ENCODE results near the gene ADAMTS6. TPM values are rescaled to one million over a fixed set of nuclear protein-coding genes. Genes with fewer than 3 reads are reported as not detected.
"Not testable (repeated sequence)": the region's sequence is repeated elsewhere in the genome, so short reads cannot be mapped to it uniquely, and the experiment has no call there.

Gene ADAMTS6
- total RNA-seq, 1 donor from 2014 or later, result 1.3 TPM

DNA sequence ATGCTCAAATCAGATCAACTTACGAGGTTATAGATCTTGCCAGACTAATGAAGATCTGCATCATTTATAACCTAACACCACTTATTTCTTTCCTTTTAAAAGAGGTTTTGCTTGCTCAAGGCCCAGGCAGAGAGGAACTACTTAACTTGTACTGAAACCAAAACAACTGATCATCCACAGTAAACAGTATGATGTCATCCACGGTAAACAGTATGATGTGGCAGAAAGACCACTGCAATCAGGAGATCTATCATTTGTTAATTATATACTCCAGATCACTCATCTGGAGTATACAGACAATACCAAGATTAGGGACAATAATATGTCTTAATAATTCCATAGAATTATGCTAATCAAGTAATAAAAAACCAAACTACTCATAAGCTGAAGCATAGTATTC lies 116.8 kb downstream of the ADAMTS6 start:
- DNase-seq (ENCODE audit: low spot score), result no peak

DNA sequence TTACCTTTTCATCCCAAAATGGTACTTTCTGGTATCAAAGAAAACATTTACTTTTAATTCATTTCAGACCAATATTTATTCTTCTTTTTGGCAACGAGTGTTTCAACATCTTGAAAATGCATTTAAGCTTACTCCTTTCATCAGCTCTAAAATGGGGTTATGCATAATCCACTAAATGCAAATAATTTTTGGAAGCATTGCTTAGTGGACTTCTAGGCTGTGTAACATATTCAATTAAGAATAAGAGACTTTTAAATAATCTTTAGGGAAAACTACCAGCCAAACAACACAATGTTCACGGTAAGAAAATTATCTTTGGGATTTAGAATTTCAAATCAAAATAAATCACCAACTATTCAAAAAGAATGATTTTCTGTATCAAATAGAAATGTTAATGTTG lies 118.2 kb downstream of the ADAMTS6 start:
- DNase-seq (ENCODE audit: low spot score), result no peak

DNA sequence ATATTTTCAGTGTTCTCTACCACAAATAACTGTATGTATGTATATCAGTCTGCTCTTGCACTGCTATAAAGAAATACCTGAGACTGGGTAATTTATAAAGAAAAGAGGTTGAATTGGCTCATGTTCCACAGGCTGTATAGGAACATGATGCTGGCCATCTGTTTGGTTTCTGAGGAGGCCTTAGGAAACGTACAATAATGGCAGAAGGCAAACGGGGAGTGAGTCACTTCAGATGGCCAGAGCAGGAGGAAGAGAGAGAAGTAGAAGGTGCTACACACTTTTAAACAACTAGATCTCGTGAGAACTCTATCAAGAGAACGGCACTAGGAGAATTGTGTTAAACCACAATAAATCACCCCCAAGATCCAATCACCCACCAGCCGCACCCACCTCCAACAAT lies 121.7 kb downstream of the ADAMTS6 start:
- no peak for DNase-seq (ENCODE audit: low spot score)

DNA sequence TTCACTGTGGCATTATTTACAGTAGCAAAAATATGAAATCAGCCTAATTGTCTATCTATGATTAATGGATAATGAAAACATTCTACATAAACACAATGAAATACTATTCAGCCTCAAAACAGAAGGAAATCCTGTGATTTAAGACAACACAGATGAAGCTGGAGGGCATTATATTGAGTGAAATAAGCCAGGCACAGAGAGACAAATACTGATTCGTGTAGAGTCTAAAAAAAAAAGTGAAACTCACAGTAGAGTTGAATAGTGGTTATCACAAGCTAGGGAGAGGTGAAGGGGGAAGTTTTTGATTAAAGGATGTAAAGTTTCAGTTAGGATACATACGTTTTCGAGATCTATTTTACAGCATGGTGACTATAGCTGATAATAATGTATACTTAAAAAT lies 122.2 kb downstream of the ADAMTS6 start:
- no peak for DNase-seq (ENCODE audit: low spot score)

DNA sequence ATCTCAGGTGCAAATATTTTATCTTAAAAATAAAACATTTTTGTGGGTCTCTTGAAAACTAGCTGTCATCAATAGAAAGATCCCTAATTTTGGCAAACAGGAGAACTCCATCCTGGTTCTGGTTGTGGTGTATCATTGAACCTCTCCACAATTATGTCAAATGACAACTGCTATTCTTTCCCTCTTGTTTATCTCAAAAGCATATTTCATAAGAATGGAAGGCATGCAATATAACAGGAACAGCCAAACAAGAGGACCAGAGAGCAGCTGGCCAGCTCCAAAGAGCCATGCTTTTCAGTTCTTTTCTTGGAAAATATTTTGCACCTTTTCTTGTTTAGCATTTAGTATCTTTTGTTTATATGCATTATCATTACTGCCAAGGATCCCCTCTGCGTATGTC lies 125.4 kb downstream of the ADAMTS6 start:
- no peak for DNase-seq (ENCODE audit: low spot score)

DNA sequence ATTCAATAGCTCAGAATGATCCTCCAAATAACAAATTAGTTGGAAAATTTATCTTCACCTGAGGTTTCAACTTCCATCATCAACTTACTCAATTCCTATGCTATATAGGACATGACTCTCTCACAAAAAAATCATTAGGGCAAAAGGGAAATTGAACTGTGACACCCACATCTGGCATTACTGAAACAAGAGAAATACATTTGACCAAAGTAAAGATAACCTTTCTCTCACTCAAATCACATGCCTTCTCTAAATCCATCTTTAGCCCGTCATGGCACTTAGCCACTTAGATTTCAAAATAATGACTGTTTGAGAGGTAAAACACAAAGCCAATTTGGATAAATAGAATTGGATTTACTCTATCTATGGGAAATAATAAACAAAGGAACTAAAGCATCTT lies 126.4 kb downstream of the ADAMTS6 start:
- no peak for DNase-seq (ENCODE audit: low spot score)

DNA sequence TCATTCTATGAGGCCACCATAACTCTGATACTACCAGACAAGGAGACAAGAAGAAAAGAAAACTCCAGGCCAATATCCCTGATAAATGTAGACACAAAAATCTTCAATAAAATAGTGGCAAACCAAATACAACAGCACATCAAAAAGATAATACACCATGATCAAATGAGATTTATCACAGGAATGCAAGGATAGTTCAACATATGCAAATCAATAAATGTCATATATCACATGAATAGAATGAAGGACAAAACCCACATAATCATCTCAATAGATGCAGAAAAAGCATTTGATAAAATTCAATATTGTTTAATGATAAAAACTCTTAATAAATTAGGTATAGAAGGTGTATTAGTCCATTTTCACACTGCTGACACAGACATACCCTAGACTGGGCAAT lies 139.9 kb downstream of the ADAMTS6 start:
- DNase-seq (ENCODE audit: low spot score), result no peak

DNA sequence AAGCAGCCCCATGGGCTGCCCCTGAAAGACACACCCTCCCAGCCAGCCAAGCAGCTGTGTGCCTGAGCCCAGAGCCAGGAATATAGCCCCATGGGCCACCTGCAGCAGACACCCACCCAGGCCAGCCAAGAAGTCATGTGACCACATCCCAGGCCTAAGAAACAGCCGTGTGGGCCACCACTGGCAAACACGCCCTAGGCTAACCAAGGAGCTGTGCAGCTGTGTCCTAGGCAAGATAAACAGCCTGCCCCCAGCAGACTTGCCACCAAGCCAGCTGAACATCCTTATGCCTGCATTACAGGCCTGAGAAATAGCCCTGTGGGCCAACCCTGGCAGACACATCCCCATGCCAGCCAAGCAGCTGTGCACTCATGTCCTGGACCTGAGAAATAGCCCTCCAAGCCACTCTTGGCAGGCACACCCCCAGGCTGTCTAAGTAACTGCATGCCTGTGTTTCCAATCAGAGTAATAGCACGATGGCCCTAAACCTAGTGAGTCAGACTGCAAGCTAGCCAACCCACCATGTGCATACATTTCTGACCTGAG lies 143.0 kb downstream of the ADAMTS6 start:
- DNase-seq (ENCODE audit: low spot score), result no peak

DNA sequence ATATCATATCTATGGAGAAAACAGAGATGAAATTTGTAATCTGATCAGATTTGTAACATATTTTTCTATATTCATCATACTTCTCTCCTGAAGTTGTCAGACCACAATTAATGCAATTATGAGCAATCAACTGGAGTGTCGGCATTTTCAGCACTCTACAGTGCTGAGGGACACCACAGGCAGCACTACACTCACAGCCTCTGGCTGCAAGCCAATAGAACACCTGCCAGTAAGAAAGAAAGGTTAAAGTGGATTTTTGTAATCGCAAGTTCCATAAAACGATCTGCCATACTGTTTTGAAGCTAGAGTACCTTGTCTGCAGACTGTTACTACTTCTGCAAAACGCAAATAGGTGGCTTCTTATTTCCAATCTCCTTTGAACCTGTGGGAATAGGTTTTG lies 147.6 kb downstream of the ADAMTS6 start:
- no peak for DNase-seq (ENCODE audit: low spot score)

DNA sequence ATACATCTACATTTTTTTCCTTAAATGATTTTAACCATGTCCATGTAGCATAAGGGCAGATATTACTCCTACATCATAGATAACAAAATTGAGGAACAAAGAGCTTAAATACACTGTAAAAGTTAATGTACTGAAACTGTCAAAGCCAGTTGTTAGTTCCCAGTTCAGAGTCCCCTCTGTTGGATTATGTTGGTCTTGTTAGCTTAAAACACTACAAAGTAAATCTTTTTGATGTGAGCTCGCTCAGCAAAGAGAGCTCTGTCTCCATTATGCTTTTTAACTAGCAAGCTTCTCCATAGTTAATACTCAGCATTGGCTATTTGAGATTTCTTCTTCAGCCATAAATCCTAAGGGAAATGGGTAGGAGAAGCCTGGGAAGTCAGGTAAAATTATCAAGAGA lies 149.1 kb downstream of the ADAMTS6 start:
- DNase-seq (ENCODE audit: low spot score), result no peak

DNA sequence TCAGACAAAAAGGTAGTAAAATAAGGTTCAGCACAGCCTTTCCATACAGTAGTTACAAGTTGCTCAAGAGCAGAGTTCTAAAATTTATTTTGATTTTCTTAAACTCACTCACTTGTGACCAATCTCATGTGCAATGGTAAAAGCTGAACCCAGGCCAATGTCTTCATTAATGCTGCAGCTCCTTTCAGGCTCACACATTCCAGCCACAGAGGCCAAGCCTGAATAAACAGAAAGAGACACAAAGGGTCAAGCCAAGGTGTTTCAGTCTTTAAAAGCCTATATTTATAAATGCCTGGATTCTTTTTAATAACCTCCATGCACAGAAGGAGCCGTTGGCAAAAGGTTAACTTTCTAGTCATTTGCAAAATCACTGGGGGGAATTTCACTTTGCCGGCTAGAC lies 152.5 kb downstream of the ADAMTS6 start:
- DNase-seq (ENCODE audit: low spot score), result no peak

DNA sequence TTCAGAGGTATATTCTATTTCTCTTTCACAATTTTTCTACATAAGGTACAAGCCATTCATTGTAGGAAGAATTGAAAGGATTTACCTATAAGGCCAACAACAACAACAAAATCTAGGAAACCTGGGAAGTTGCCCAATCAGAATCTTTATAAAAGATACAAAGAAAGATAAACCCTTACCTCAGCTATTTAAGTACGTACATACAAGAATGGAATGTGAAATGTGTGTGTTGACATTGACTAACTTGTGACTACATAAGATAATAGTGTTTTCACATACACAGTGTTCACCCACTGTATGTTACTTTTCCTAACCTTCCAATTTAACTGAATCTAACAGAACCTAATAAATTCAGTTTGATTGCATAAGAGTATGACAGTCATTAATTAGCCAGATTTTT lies 154.1 kb downstream of the ADAMTS6 start:
- no peak for DNase-seq (ENCODE audit: low spot score)

DNA sequence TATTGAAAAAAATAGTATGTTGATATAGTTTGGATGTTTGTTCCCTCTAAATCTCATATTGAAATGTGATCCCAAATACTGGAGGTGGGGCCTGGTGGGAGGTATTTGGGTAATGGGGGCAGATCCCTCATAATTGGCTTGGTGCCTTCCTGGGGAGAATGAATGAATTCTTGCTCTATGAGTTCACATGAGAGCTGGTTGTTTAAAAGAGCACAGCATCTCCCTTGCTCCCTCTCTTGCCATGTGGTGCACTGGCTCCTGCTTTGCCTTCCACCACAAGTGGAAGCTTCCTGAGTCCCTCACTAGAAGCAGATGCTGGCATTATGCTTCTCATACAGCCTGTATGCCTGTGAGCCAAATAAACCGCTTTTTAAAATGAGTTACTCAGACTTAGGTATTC lies 154.8 kb downstream of the ADAMTS6 start:
- DNase-seq (ENCODE audit: low spot score), result no peak

DNA sequence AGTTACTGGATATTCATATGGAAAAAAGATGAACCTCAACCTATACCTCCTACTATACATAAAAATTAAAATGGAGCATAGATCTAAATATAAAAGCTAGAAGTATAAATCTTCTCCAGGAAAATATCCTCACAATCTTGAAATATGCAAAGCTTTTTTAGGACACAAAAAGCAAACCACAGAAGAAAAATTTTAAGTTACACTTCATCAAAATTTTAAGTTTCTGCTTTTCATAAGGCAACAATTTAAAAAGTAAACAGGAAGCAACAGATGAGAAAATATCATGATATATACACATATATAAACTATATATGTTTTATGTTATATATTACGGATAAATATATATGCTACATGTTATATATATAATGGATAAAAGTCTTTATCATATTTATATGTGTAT lies 157.5 kb downstream of the ADAMTS6 start:
- no peak for DNase-seq (ENCODE audit: low spot score)

DNA sequence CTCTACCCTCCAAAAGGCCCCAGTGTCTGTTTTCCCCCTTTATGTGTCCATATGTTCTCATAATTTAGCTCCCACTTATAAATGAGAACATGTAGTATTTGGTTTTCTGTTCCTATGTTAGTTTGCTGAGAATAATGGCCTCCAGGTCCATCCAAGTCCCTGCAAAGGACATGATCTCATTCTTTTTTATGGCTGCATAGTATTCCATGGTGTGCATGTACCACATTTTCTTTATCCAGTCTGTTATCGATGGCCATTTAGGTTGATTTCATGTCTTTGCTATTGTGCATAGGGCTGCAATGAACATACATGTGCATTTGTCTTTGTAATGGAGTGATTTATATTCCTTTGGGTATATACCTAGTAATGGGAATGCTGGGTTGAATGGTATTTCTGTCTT lies 161.0 kb downstream of the ADAMTS6 start:
- not testable (repeated sequence) for DNase-seq (ENCODE audit: low spot score)

DNA sequence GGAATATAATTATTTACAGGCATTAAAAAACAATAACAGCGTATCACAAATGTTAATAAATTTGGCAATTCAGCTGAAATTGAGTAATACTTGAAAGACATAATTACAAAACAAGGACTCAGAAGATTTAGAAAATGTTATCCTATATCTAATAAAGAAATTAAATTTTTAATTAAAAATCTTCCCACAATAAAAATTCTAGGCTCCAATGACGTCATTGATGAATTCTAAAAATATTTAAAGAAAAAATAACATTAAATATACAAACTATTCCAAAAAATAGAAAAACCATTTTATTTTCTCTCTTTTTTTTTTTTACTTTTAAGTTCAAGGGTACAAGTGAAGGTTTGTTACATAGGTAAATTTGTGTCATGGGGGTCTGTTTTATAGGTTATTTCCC lies 161.5 kb downstream of the ADAMTS6 start:
- no peak for DNase-seq (ENCODE audit: low spot score)

DNA sequence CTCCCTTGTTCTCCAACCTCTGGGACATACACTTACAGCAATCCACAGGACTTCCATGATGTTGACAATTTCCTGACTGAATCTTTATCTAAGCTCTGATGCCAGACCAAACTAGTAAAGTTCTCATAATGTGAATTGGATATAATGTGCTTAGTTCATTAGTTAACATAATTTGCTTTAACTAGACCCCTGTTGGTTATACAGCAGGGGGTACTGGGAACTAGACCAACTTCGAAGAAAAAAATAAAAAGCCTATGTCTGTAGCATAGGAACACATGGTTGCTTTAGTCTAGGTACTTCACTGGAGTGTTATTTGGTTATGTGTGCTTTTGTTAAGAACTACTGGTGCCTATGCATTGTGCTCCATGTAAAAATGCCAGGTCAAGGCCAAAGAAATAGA lies 173.8 kb downstream of the ADAMTS6 start:
- DNase-seq (ENCODE audit: low spot score), result no peak

DNA sequence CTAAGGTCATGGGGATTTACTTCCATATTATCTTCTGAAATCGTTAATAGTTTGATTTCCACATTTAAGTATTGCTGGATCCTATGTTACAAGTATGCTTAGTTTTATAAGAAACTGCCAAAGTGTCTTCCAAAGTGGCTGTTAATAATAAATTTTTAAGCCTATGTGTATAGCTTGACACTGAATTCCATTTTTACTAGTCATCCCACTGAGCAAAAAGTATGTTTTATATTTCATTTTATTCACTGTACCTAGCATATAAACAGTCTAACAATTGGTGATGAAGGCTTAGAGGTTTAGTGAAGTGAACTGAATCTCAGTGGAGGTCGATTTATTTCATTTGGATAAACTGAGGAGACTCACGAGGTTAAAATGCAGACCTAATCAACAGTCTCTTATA lies 174.6 kb downstream of the ADAMTS6 start:
- DNase-seq (ENCODE audit: low spot score), result no peak

DNA sequence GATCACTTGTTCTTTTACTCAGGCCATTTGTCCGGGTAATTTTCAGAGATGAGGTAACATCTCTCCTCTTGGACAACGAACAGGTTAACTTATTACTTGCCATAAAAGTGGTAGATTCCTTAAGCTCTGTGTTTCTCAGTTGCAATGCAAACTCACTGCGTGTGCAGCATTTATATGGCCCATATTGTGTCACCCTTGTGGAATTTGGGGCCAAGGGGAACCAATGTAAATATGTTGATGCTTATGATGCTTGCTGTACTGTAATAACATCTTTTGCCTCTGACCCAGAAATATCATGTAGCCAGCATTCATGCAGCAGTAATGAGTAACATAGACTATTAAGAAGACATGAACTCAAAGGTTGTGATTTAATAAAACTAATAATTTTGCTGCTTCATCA lies 175.8 kb downstream of the ADAMTS6 start:
- no peak for DNase-seq (ENCODE audit: low spot score)

DNA sequence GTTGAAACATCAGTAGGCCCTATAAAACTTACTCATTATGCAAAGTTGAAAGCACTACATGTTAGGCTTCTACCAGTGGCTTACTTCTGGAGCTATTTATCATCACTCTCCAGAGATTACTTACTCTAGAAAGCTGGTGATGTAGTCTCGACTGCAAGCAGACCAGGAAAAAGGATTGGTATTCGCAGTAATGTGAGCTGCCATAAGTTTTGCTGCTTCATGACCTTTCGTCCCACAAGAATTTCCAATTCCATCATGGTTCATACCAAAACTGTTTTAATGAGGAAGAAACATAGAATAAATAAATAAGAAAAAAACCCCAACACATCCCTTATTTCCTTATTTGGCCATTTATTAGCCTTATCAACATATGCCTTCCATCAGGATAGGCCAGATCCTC lies 181.9 kb downstream of the ADAMTS6 start:
- no peak for DNase-seq (ENCODE audit: low spot score)

DNA sequence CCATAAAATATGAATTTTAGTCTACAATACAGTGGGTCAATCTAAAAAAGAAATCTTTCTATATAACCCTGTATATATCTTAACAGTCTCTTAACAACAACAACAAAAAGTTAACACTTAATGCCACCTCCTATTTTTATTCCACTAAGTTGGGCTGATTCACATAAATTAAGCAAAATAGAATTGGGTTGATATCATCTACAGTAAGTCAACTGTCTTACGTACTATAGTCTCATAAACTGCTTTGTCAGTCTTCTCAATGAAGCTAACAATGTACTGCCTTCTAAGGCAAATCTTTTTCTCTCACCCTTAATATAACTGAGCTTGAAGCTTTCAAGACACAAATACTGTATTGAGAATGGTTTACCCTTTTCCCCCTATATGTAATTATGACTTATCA lies 185.7 kb downstream of the ADAMTS6 start:
- no peak for DNase-seq (ENCODE audit: low spot score)

DNA sequence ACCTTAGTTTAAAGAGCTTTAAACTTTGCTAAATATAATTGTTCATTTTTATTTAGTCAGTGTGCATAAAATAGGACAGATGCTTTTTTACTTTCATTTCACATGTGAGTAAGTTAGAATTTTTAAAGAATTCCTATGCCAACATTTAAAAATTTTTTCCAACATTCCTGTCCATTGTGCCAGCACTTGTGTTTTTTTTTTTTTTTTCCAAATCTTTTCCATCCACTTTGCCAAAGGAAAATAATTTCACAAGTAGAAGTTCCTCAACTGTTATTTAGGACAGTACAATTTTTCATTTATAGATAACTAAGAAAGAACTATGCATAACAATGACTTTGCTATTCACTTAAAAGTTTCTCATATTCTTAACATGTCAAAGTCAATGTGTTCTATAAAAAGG lies 189.5 kb downstream of the ADAMTS6 start:
- DNase-seq (ENCODE audit: low spot score), result no peak

DNA sequence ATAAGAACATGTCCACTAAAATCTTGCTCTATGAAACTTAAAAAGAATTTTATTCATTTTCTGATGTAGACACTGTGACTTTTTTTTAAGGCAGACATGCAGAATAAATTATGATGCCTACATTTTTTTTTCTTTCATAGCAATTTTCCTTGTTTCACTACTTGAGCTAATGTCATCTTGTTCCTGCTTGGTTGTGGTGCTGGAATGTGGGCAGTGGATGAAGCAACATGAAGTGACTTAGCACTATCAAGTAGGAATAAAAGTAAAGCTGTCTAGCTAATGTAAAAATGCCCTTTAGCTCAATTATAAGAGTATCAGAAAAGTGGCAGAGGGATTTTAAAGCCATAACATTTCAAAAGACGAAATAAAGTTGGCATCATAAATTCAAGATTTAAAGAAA lies 191.0 kb downstream of the ADAMTS6 start:
- DNase-seq (ENCODE audit: low spot score), result no peak

DNA sequence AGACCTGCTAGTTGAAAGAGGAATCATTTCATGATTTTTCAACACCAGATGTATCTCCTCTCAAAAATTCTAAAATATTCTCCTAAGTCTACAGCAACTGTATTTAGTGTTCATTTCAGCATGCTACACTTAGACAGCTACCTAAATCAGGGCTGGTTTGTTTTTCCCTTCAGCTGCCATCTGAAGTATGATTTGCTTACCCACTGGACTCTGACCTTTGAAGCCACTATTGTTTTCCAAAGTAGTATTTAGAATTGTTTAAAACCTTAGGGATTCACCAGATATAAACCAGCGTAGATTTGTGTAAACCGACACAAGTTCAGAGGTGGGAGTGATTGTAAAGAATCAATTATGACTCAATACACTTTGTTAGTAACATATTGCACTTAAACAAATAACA lies 193.1 kb downstream of the ADAMTS6 start:
- no peak for DNase-seq (ENCODE audit: low spot score)
